Suprapubic skin (tissue), 4 donors: ENCODE data around the gene PGM2L1. TPM values are rescaled to one million over a fixed set of nuclear protein-coding genes. Genes with fewer than 3 reads are reported as not detected.

ENCODE experiments used
- DNase-seq, 2 donors: peaks; one replicate each; pipeline ENCODE4 v3.0.0-alpha.2; 2019; ENCODE audit warnings: low spot score in 2 of 2
- H3K27ac ChIP-seq: fragments of 200-600 bp; sonication (generic); one replicate; pipeline ENCODE4 v1.5.1; 2019
- H3K27me3 ChIP-seq: fragments of 200-600 bp; sonication (generic); one replicate; pipeline ENCODE4 v1.5.1; 2019
- H3K36me3 ChIP-seq: fragments of 200-600 bp; sonication (generic); one replicate; pipeline ENCODE4 v1.5.1; 2019
- H3K4me1 ChIP-seq: fragments of 200-600 bp; sonication (generic); one replicate; pipeline ENCODE4 v1.5.1; 2019
- H3K4me3 ChIP-seq: fragments of 200-600 bp; sonication (generic); one replicate; pipeline ENCODE4 v1.5.1; 2019; ENCODE audit warnings: mild to moderate bottlenecking
- H3K9me3 ChIP-seq: fragments of 200-600 bp; sonication (generic); one replicate; pipeline ENCODE4 v1.5.1; 2019
- CTCF ChIP-seq, 2 donors: fragments of 200-600 bp in 1 of 2; fragments of 450-650 bp in 1 of 2; sonication (generic) in 1 of 2; IDR thresholded peaks; one replicate each; pipeline ENCODE4 v1.5.1; 2016 to 2019; ENCODE audit warnings: antibody characterized with exemption in 2 of 2, mild to moderate bottlenecking in 1 of 2, moderate library complexity in 1 of 2
- EP300 ChIP-seq: sonication (generic); formaldehyde crosslinking; IDR thresholded peaks from one replicate; pipeline ENCODE4 v1.6.1; 2017; ENCODE audit warnings: antibody characterized with exemption
- POLR2A ChIP-seq, 2 donors: fragments of 450-650 bp; IDR thresholded peaks; one replicate each; pipeline ENCODE4 v1.6.1; 2017; ENCODE audit warnings: antibody characterized with exemption in 2 of 2, mild to moderate bottlenecking in 2 of 2, moderate library complexity in 2 of 2
- POLR2AphosphoS5 ChIP-seq, 3 donors: sonication (generic); formaldehyde crosslinking; IDR thresholded peaks; one replicate each; pipeline ENCODE4 v1.6.1; 2017; ENCODE audit warnings: antibody characterized with exemption in 3 of 3
- WGBS: methylation state at CpG from one replicate; pipeline ENCODE4 v1.1.5; 2018; 5-methylcytosine and 5-hydroxymethylcytosine counted together
- total RNA-seq, 4 donors: library from RNA; depleted of rRNA; stranded (reverse); fragments of >200 nt; gene quantifications; one replicate each; pipeline ENCODE4 v1.1.0, GENCODE V29; 2016

The PGM2L1 gene
- total RNA-seq, 4 donors from 2014 or later = 0.91 to 3.9 (median 2.0) TPM

- H3K27ac ChIP-seq = no peak overlapping the region
- H3K36me3 ChIP-seq = no peaks in the 10 kb centered on the region
- H3K27me3 ChIP-seq = no peaks in the 10 kb centered on the region
- H3K9me3 ChIP-seq = no peaks in the 10 kb centered on the region
- no peak for DNase-seq
- no peak overlapping the region for H3K4me3 ChIP-seq
- 70% methylated on average over 2 of the region's 2 CpGs for WGBS
- peaks cover 18% of the 10 kb centered on the region for H3K4me1 ChIP-seq
- TF ChIP-seq CTCF (IDR thresholded peaks at IDR 0.05) (no peak), POLR2A (IDR thresholded peaks at IDR 0.05) (no peak), EP300 (no peak), POLR2AphosphoS5 (IDR thresholded peaks at IDR 0.05) (no peak)
Measured at GRCh38 chr11:74400606-74401005, 2.4 kb upstream of the PGM2L1 start.

- H3K27ac ChIP-seq = peak overlapping the region; percentile 87
- H3K4me1 ChIP-seq = peaks cover 18% of the 10 kb centered on the region
- TF ChIP-seq POLR2A (IDR thresholded peaks at IDR 0.05) (no peak), EP300 (no peak), CTCF (IDR thresholded peaks at IDR 0.05) (no peak), POLR2AphosphoS5 (IDR thresholded peaks at IDR 0.05) (no peak)
- 3% methylated on average over 17 of the region's 35 CpGs for WGBS
- no peaks in the 10 kb centered on the region for H3K27me3 ChIP-seq
- no peak for DNase-seq
- H3K36me3 ChIP-seq = no peaks in the 10 kb centered on the region
- no peaks in the 10 kb centered on the region for H3K9me3 ChIP-seq
- H3K4me3 ChIP-seq = peak overlapping the region; percentile 93
Measured at GRCh38 chr11:74397501-74398243, 561 bp downstream of the PGM2L1 start.

DNA sequence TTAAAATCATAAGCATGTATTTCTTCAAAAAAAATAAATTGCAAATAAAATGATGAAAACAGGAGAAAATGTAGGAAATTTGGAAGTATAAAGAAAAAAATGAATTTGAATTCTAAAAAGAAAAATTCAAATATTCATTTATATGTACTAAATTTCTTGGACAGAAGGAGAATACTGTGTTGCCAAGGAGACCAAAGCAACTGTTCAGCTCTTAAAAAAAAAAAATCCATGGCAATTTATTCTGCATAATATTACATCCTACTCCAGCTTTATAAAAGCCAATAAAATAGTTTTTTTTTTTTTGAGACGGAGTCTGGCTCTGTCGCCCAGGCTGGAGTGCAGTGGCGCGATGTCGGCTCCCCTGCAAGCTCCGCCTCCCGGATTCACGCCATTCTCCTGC, 6.0 kb downstream of the PGM2L1 start:
- Histone ChIP-seq H3K4me3 (no peak overlapping the region), H3K36me3 (no peaks in the 10 kb centered on the region), H3K27ac (no peak overlapping the region), H3K4me1 (peaks cover 9% of the 10 kb centered on the region), H3K27me3 (no peaks in the 10 kb centered on the region), H3K9me3 (no peaks in the 10 kb centered on the region)
- TF ChIP-seq EP300 (no peak), POLR2AphosphoS5 (IDR thresholded peaks at IDR 0.05) (no peak), CTCF (IDR thresholded peaks at IDR 0.05) (no peak), POLR2A (IDR thresholded peaks at IDR 0.05) (no peak)
- no peak for DNase-seq
- 88% methylated on average over 8 of the region's 8 CpGs for WGBS

DNA sequence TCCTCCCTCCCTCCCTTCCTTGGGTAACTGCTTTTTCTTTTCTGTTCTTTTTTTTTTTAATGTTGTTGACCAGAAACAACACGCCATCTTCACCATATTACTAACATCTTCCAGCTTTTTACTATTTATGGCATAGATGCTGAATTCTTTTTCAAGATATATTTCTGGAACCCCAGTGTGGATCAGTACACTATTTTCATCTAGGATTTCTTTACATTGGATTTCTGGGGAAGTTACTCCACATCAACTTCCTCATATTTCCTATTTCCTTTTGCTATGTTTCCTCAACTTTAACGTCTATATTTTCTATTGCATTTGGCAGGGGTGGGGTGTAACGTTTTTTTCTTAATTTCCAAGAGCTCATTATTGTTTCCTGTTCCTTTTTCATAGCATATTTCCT, 7.0 kb downstream of the PGM2L1 start:
- Histone ChIP-seq H3K27me3 (no peaks in the 10 kb centered on the region), H3K27ac (no peak overlapping the region), H3K9me3 (no peaks in the 10 kb centered on the region), H3K4me3 (no peak overlapping the region), H3K4me1 (peaks cover 2% of the 10 kb centered on the region), H3K36me3 (no peaks in the 10 kb centered on the region)
- no peak for DNase-seq
- no peak for TF ChIP-seq POLR2AphosphoS5 (IDR thresholded peaks at IDR 0.05)
- no peak for TF ChIP-seq CTCF (IDR thresholded peaks at IDR 0.05)
- TF ChIP-seq POLR2A (IDR thresholded peaks at IDR 0.05) = no peak
- TF ChIP-seq EP300 = no peak
- WGBS = 49% methylated on average over 3 of the region's 3 CpGs

GRCh38 chr11:74390697-74391096, 7.5 kb downstream of the PGM2L1 start:
- DNase-seq = no peak
- Histone ChIP-seq H3K27ac (no peak overlapping the region), H3K4me3 (no peak overlapping the region), H3K4me1 (peaks cover 2% of the 10 kb centered on the region), H3K9me3 (no peaks in the 10 kb centered on the region), H3K27me3 (no peaks in the 10 kb centered on the region), H3K36me3 (no peaks in the 10 kb centered on the region)
- WGBS = 85% methylated on average over 2 of the region's 2 CpGs
- TF ChIP-seq POLR2A (IDR thresholded peaks at IDR 0.05) (no peak), CTCF (IDR thresholded peaks at IDR 0.05) (no peak), POLR2AphosphoS5 (IDR thresholded peaks at IDR 0.05) (no peak), EP300 (no peak)
